Measurements from ENCODE around the gene PLEK. TPM values are rescaled to one million over a fixed set of nuclear protein-coding genes. Genes with fewer than 3 reads are reported as not detected.

Gene PLEK
- total RNA-seq, 1 experiment from 2014 or later, result not detected

- H3K27ac Mint-ChIP-seq (ENCODE audit: unreplicated experiment), result no peak overlapping the region
- TF ChIP-seq, protein P1, sequence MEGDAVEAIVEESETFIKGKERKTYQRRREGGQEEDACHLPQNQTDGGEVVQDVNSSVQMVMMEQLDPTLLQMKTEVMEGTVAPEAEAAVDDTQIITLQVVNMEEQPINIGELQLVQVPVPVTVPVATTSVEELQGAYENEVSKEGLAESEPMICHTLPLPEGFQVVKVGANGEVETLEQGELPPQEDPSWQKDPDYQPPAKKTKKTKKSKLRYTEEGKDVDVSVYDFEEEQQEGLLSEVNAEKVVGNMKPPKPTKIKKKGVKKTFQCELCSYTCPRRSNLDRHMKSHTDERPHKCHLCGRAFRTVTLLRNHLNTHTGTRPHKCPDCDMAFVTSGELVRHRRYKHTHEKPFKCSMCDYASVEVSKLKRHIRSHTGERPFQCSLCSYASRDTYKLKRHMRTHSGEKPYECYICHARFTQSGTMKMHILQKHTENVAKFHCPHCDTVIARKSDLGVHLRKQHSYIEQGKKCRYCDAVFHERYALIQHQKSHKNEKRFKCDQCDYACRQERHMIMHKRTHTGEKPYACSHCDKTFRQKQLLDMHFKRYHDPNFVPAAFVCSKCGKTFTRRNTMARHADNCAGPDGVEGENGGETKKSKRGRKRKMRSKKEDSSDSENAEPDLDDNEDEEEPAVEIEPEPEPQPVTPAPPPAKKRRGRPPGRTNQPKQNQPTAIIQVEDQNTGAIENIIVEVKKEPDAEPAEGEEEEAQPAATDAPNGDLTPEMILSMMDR (IDR thresholded peaks at IDR 0.05; ENCODE audit: unreplicated experiment), result no peak
- no TSS peak for BruUV-seq (replicated peaks)
- CTCF ChIA-PET, result no interaction called here
- H3K27me3 Mint-ChIP-seq (ENCODE audit: unreplicated experiment), result peaks cover 79% of the 10 kb centered on the region
- no peak overlapping the region for H3K4me3 Mint-ChIP-seq (ENCODE audit: low read depth, unreplicated experiment)
- H3K4me1 Mint-ChIP-seq (ENCODE audit: low read depth, unreplicated experiment), result no peaks in the 10 kb centered on the region
- no peaks in the 10 kb centered on the region for H3K36me3 Mint-ChIP-seq (ENCODE audit: insufficient read depth, unreplicated experiment)
- no peaks in the 10 kb centered on the region for H3K9me3 Mint-ChIP-seq (ENCODE audit: low read depth, unreplicated experiment)
- intact Hi-C loops (cut with micrococcal nuclease; ENCODE audit: unreplicated experiment), result no loop called here
- DNase-seq, result no peak
Observed at GRCh38 chr2:68388772-68389171, 23.7 kb downstream of the PLEK start.

GRCh38 chr2:68390114-68390513, 25.0 kb downstream of the PLEK start:
- TF ChIP-seq, protein P1 (IDR thresholded peaks at IDR 0.05; ENCODE audit: unreplicated experiment), result no peak
- H3K27me3 Mint-ChIP-seq (ENCODE audit: unreplicated experiment), result peaks cover 73% of the 10 kb centered on the region
- BruUV-seq (replicated peaks), result no TSS peak
- H3K36me3 Mint-ChIP-seq (ENCODE audit: insufficient read depth, unreplicated experiment), result no peaks in the 10 kb centered on the region
- no peak for DNase-seq
- H3K4me3 Mint-ChIP-seq (ENCODE audit: low read depth, unreplicated experiment), result no peak overlapping the region
- no peak overlapping the region for H3K27ac Mint-ChIP-seq (ENCODE audit: unreplicated experiment)
- CTCF ChIA-PET, result no interaction called here
- intact Hi-C loops (cut with micrococcal nuclease; ENCODE audit: unreplicated experiment), result no loop called here
- no peaks in the 10 kb centered on the region for H3K9me3 Mint-ChIP-seq (ENCODE audit: low read depth, unreplicated experiment)
- H3K4me1 Mint-ChIP-seq (ENCODE audit: low read depth, unreplicated experiment), result no peaks in the 10 kb centered on the region

- Mint-ChIP-seq H3K4me3 (ENCODE audit: low read depth, unreplicated experiment) (no peak overlapping the region), H3K36me3 (ENCODE audit: insufficient read depth, unreplicated experiment) (no peaks in the 10 kb centered on the region), H3K4me1 (ENCODE audit: low read depth, unreplicated experiment) (no peaks in the 10 kb centered on the region), H3K27me3 (ENCODE audit: unreplicated experiment) (peaks cover 70% of the 10 kb centered on the region), H3K27ac (ENCODE audit: unreplicated experiment) (no peak overlapping the region), H3K9me3 (ENCODE audit: low read depth, unreplicated experiment) (no peaks in the 10 kb centered on the region)
- intact Hi-C loops (cut with micrococcal nuclease; ENCODE audit: unreplicated experiment), result no loop called here
- TF ChIP-seq, protein P1 (IDR thresholded peaks at IDR 0.05; ENCODE audit: unreplicated experiment), result no peak
- no TSS peak for BruUV-seq (replicated peaks)
- no peak for DNase-seq
- CTCF ChIA-PET, result no interaction called here
Observed at GRCh38 chr2:68390586-68390985, 25.5 kb downstream of the PLEK start.

GRCh38 chr2:68391099-68391498, 26.0 kb downstream of the PLEK start:
- CTCF ChIA-PET, result no interaction called here
- TF ChIP-seq, protein P1 (IDR thresholded peaks at IDR 0.05; ENCODE audit: unreplicated experiment), result no peak
- H3K4me3 Mint-ChIP-seq (ENCODE audit: low read depth, unreplicated experiment), result no peak overlapping the region
- no peaks in the 10 kb centered on the region for H3K9me3 Mint-ChIP-seq (ENCODE audit: low read depth, unreplicated experiment)
- H3K4me1 Mint-ChIP-seq (ENCODE audit: low read depth, unreplicated experiment), result no peaks in the 10 kb centered on the region
- intact Hi-C loops (cut with micrococcal nuclease; ENCODE audit: unreplicated experiment), result no loop called here
- BruUV-seq (replicated peaks), result no TSS peak
- no peak overlapping the region for H3K27ac Mint-ChIP-seq (ENCODE audit: unreplicated experiment)
- DNase-seq, result no peak
- H3K27me3 Mint-ChIP-seq (ENCODE audit: unreplicated experiment), result peaks cover 70% of the 10 kb centered on the region
- H3K36me3 Mint-ChIP-seq (ENCODE audit: insufficient read depth, unreplicated experiment), result no peaks in the 10 kb centered on the region
